GM19238 (cell line): Measurements from ENCODE around the gene SOX5.

Experiments used
- DNase-seq: peaks from one replicate; pipeline ENCODE4 v3.0.0; 2011; ENCODE audit warnings: low spot score; ENCODE audit not compliant: insufficient read length

The SOX5 gene

DNA sequence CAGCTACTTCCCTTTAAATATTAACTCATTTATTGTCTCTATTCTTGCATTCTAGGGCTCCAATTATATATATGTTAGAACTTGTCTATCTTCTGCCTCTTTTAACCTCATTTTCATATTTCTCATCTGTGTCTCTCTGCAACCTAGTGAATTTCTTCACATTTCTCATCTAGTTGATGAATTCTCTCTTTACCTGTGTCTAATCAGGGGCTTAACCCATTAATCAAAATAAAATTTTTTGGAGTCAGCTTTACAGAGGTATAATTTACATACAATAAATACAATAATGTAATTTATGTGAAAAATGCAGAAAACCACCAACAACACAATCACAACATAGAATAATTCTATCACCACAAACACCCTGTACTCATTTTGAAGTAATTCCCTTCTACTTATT is 255.2 kb downstream of the SOX5 start:
- DNase-seq = no peak

- no peak for DNase-seq
Measured at GRCh38 chr12:23687947-23688346, 261.5 kb downstream of the SOX5 start.

DNA sequence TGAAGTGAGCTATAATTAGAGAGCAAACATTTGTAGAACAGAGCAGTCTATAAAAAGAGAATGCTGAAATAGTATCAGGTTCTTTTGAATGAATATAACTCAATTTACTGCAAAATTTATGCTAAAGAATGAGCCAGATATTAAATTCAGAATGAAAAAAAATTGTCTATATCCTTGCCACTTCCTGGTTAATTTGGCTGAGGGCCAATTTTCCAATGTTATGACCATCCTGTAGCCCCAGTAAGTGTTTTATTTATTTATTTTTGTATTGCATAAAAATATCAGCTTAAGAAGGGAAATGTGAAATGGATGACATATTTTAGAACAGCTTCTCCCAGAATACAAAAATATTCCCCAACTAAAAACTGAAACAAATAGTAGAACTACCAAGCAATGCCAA is 263.4 kb downstream of the SOX5 start:
- no peak for DNase-seq

- no peak for DNase-seq
Measured at GRCh38 chr12:23684121-23684520, 265.3 kb downstream of the SOX5 start.

DNA sequence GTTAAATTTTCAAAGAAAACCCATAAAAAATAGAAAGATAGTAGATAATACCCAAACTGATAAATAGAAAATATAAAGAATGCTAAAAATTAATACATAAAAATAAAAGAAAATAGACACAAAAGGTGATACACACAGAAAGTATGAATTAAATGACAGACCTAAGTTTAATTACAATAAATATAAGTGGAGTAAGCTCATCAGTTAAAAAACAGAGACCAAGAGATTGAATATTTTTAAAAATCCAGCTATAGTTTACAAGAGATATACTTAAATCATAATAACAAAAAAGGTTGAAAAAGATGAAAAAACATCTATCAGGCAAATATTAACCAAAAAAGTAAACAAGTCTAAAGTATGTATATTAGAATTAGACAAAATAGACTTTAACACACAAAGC is 268.2 kb downstream of the SOX5 start:
- no peak for DNase-seq

GRCh38 chr12:23674064-23674463 is 275.4 kb downstream of the SOX5 start:
- no peak for DNase-seq

DNA sequence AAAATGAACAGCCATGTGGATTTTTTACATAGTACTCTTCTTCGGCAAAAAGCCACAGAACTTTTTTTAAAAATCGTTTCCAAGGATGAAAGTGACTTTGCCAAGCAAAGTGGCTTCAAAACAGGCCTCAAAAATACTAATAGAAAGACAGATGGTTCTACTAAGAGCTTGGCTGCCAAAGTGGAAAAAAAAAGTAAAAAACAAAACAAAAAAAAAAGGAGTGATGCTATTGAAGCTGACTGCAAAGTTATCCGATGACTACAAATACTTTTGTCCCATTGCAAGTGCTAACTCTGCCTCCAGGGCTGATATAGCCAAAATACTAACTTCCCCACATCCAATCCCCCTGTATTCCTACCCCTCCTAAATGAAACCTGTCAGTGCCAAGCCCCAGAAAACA is 277.6 kb downstream of the SOX5 start:
- DNase-seq = no peak

- no peak for DNase-seq
Measured at GRCh38 chr12:23670684-23671083, 278.8 kb downstream of the SOX5 start.

DNA sequence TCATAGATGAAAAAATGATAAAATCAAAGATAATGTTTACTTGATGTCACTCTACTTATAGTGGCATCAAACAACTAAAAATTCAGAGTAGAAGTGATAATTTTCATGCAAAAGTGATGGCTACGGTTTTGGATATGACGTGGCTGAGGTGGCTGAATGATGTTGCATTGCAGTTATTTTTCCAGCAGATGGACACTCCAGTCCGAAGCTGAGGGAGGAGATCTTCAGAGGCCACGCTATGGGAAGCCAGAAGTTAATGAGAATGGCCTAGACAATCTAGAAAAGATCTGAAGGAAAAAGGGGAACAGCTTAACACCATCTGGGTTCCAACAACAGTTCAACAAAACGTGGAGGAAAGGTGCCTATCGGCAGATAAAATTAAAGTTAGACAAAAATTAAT is 279.8 kb downstream of the SOX5 start:
- no peak for DNase-seq

- DNase-seq = no peak
Measured at GRCh38 chr12:23666866-23667265, 282.6 kb downstream of the SOX5 start.

DNA sequence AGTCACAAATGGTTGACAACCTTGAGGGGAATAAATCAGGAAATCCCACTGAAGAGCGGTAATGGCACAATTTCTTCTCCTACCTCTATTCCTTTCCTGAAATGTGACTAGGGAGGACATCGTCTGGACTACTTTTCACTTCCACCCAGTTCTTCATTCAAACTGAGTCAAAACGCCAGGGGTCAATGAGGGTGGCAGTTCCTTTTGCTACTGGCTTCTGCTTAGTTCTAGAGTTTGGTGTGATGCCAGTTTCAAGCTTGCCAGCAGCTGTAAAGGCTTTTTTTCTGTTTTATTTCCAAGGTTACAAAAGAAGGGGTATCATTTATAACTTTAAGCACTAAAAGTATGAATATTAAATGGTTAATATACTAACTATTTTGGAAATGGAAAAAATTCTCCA is 286.5 kb downstream of the SOX5 start:
- no peak for DNase-seq

DNA sequence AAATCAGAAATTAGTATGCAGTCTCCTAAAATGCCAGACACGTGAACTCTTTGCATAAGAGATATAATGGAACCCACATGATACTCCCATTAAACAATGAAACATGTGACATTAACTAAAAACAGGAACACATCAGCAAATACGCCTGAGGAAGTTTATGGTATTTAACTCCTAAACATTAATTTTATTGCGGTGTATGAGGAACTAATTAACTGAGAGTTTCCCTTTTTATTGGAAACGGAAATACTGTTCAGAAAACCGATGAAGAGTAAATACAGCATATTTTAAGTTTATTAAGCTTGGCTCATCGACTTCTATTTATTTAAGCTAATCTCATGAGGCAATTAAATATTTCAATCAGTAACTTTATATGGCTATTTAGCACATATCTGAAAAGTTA is 290.3 kb downstream of the SOX5 start:
- DNase-seq = no peak

- no peak for DNase-seq
Measured at GRCh38 chr12:23657598-23657997, 291.9 kb downstream of the SOX5 start.

DNA sequence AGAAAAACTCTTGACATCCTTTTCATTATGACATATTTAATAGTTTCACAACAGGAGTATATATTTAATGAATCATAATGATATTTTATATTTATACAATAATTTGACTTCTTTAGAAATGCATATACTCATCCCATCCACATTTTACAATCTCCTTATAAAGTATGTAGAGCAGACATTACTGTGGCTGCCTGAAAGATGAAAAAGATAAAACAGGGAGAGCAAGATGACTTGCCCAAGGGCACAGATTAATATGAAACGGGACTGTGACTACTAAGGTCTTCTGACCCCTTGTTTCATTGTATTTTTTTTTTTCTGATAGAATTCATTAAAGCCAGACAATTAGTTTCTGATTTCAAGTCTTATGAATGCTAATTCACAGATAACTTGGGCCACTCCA is 293.6 kb downstream of the SOX5 start:
- DNase-seq = no peak

DNA sequence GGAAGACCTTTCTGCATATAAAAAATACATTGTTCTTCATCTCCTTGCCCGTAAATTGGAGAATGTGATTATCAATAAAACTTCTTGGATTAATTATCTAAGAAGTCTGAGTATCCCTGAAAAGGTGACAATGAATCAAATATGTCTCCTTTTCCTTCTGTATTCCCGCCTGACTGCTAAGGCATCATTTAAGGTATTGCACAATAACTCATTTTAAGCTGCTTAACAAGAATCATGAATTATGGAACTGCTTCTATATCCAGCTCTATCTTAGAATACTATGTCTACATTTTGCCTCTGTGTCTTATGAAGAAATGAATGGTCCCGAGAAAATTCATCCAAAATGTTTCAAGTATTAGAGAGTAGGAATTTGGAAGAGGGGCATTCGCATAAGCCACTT is 294.4 kb downstream of the SOX5 start:
- DNase-seq = no peak

- no peak for DNase-seq
Measured at GRCh38 chr12:23648546-23648945, 300.9 kb downstream of the SOX5 start.

- DNase-seq = no peak
Measured at GRCh38 chr12:23640754-23641153, 308.7 kb downstream of the SOX5 start.

DNA sequence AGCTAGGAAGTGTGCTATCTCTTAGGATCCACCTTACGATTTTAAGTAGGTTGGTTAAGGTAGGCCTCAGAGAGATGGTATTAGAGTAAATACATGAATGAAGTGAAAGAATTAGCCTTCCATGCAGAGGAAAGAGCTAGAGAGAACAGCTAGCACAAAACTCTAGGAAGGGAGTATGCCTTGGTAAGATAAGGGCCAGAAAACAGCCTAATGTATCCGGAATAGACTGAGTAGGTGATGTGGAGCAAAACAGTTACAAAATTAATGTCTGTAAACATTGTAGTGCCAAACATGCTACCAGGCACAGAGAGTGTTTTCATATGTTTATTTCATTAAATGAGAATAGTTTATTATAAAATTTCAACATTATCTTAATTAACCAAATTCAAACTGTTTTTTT is 315.1 kb downstream of the SOX5 start:
- DNase-seq = no peak

- no peak for DNase-seq
Measured at GRCh38 chr12:23631786-23632377, 317.6 kb downstream of the SOX5 start.

- DNase-seq = no peak
Measured at GRCh38 chr12:23630524-23630923, 318.9 kb downstream of the SOX5 start.

DNA sequence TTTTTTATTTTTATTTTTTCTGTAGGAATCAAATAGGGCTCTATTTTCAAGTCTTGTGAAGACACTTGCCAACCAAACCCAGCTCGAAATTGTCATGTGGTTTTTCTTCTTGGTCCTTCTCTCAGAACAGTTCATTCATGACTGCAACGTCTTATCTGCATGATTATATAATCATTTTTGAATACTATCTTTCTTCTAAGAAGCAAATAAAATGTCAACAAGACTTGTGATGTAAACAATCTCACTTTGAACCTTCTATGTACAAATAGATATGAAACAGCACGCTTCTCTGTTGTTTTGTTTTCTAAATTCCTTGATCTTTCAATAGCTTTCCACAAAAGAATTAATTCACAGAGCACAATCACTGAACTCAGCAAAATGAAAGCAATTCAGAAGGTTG is 320.7 kb downstream of the SOX5 start:
- DNase-seq = no peak

DNA sequence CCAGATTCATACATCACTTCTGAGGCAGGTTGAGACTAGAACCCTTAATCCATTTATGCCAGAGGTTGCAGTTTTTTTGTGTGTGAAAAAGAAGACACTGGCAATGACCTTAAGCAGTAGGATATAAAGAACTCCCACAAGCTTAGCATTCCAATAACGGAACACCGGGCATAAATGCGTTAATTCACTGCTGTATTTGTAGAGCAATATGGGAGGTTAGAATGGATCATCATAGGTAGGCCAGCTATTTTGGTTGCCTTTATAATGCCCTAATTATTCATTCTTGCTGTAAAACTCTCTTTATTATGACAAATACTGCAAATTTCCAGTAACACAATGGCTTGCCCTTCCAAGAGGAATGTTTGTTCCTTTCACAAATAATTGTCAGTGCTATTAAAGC is 322.7 kb downstream of the SOX5 start:
- DNase-seq = no peak

- DNase-seq = no peak
Measured at GRCh38 chr12:23621900-23622299, 327.6 kb downstream of the SOX5 start.

GRCh38 chr12:23618718-23619117 is 330.8 kb downstream of the SOX5 start:
- no peak for DNase-seq
